Fibroblast of skin of abdomen (primary cell): ENCODE data around the gene TGFB1.
"Not testable (repeated sequence)": the region's sequence is repeated elsewhere in the genome, so short reads cannot be mapped to it uniquely, and the experiment has no call there.

Experiments
- DNase-seq: peaks from one replicate; pipeline ENCODE4 v3.0.0-alpha.2; 2013

TGFB1 gene

DNA sequence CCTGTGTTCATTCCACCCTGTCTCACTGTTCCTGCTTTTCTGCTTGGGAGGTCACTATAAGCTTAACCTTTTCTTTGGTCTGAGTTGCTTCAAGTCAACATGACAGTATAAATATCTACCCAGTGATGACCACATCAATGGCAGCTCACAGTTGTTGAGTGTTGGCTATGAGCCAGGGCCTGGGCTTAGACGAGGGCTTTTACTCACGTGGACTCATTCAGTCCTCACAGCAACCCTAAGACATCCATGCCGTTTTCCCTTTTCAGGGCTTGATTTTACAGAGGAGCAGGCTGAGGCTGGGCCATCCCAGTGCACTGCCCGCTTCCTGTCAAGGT is 54.0 kb downstream of the TGFB1 start:
- DNase-seq: peak; percentile 41

DNA sequence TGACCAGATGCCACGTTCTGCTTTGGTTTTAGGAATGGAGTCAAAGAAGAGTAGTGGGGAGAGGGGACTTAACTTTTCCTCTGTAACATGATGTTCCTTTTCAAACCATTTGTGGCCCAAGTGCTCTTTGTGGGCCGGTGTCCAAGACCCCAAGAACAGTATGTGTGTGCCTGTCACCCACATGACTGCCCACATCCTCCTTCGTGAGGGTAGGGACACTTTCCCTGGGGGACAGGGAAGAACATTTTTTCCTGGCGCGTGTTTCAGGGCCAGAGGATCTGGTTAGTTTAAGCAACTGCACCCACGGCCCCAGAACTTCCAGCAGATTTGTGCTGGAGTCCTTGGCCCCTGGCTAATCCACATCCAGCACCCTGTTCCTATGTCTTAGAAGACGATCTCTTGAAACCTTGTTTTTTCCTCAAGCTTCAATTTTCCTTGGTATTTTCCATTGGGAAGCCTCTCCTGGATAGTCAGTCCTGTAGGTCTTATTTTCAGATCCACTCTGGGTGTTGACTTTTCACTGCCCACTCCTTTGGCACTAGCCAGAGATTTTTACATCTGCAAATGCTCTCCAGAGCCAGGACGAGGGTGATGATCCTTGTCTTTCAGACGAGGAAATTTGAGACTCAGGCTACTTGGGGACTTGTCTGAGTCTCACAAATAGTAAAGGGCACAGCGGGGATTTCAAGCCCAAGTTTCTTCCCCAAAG is 54.5 kb downstream of the TGFB1 start:
- DNase-seq: no peak

- peak; percentile 37 for DNase-seq
Measured at GRCh38 chr19:41298348-41298964, 55.3 kb downstream of the TGFB1 start.

DNA sequence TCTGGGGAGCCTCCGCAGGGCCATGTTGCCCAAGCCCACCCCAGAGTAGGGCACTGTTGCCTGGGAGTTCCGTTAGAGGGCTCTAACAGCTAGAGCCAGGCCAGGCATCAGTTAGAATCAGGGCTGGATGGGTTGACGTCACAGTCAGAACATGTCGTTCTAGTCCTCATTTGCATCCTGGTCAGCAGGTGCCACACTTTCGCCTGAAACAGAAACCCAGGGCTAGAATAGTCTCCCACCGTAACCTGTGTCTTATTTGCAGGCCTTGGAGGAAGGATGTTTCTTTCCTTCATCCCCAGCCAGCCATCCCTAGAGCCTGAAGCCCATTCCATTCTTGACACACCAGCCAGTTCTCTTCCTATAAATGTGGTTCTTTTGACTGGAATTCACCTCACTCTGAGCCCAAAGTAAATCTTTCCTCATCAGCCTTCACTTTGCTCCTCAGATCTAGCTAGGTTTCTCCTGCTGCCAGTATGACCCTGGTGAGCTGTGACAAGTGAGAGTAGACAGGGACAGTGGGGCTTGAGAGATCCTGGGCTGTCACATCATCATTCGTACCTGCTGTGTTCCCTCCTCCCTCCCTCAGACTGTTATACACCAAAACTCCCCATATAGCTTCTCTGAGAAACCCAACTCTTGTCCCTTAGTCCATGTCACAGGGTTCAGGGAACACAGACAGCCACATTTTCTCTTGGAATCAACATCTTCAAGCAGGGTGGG is 55.9 kb downstream of the TGFB1 start:
- DNase-seq: no peak

GRCh38 chr19:41296433-41296871 is 57.3 kb downstream of the TGFB1 start:
- DNase-seq: no peak

DNA sequence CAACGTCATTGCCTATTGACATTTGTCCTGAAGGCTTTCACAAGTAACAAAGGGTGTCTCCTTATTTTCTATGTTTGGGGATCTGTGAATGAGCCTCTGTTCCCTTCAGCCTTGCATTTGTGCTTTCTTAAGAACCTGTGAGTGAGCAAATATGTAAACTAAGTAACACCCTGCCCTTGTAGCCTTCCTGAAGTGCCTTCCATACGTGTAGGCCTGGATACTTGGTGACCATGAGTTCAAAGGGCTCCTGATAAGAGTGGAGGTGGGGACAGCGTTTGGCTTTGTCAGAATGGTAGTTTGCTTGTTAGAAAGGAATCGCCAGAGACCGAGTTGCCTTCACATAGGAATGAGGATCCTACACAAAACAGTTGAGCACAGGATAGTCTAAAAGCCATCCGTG is 58.2 kb downstream of the TGFB1 start:
- DNase-seq: no peak

DNA sequence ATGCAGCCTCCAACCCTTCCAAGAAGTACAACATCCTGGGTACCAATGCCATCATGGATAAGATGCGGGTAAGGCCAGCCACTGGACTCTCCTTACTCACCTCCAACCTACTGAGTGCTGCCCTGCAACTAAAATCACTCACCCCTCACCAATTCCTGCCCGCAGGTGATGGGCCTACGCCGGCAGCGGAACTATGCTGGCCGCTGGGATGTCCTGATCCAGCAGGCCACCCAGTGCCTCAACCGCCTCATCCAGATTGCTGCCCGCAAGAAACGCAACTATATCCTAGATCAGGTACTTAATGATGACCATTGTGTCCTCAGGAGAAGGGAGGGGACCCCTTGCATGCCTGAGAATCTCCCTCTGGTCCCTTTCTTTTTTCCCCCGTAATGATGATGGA is 59.3 kb downstream of the TGFB1 start:
- DNase-seq: no peak

DNA sequence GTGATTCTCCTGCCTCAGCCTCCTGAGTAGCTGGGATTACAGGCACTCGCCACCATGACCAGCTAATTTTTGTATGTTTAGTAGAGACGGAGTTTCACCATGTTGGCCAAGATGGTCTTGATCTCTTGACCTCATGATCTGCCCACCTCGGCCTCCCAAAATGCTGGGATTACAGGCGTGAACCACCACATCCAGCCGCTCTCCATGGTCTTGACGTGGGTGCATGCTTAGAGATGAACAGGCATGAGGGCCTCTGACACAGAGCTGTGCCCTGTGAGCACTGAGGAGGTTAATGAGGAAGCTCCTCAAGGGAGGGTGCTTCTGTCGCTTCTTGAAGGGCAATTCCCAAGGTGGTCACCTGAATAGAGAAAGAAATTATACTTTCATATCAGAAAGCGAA is 63.9 kb downstream of the TGFB1 start:
- not testable (repeated sequence) for DNase-seq

DNA sequence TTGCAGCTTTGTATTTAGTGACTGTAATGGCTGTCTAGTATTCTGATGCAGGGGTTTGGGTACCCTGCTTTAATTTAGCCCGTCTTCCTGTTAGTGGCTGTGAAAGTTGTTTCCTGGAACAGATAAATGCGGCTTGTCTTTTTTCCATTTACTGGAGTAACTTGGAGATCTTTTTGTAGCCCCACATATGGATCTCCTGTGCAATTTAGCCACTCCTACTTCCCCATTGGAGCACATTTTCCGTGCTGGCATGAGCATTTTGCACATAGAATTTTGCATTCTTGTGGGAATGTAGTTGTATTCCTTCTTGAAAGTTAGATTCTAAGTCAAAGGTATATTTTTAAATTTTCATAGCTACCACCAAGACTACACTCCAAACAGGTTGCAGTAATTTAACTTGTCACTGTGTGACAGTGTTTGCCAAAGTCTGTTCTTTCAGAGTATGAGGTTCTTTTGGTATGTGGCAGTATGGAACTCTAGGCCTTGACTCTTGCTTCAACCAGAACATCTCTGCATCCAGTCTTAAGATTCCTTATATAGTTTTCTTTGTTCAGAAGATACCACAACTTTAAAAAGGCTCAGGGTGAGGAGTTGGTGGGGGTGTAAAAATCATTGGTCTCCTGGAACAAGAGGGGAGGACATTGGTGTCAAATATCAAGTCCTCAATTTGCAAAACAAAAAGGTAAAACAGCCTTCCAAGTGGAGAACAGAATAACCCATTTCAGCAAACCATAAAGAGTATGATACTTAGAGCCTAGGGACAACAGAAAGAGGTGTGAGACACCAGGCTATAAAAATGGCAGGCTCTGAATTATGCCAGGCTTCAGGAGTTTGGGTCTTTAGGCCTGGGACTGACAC is 64.8 kb downstream of the TGFB1 start:
- no peak for DNase-seq
